Liver (tissue), 9 donors: ENCODE measurements around the gene ATXN1. TPM values are rescaled to one million over a fixed set of nuclear protein-coding genes. Genes with fewer than 3 reads are reported as not detected.
"Not testable (repeated sequence)": the region's sequence is repeated elsewhere in the genome, so short reads cannot be mapped to it uniquely, and the experiment has no call there.

Experiments used
- DNase-seq: peaks from one replicate; pipeline ENCODE4 v3.0.0-alpha.2; 2017; ENCODE audit warnings: low spot score
- H3K27ac ChIP-seq, 2 donors: one replicate each; pipeline ENCODE4 v1.7.0; 2013; ENCODE audit warnings: inconsistent platforms in 2 of 2, low read length in 2 of 2, control low read depth in 1 of 2, low read depth in 1 of 2, mild to moderate bottlenecking in 1 of 2
- H3K27me3 ChIP-seq, 4 donors: one replicate each; pipeline versions ENCODE4 v1.6.1 to v1.7.0; 2013; ENCODE audit warnings: low read length in 3 of 4, inconsistent platforms in 1 of 4, mild to moderate bottlenecking in 1 of 4, moderate library complexity in 1 of 4; ENCODE audit not compliant: control insufficient read depth in 4 of 4, insufficient read depth in 4 of 4
- H3K36me3 ChIP-seq, 4 donors: one replicate each; pipeline versions ENCODE4 v1.6.1 to v1.7.0; 2013; ENCODE audit warnings: low read length in 3 of 4, mild to moderate bottlenecking in 3 of 4, low read depth in 1 of 4, moderate library complexity in 1 of 4; ENCODE audit not compliant: control insufficient read depth in 4 of 4, insufficient read depth in 3 of 4
- H3K4me1 ChIP-seq, 4 donors: one replicate each; pipeline versions ENCODE4 v1.6.1 to v1.7.0; 2013; ENCODE audit warnings: low read length in 3 of 4, mild to moderate bottlenecking in 3 of 4, moderate library complexity in 1 of 4; ENCODE audit not compliant: control insufficient read depth in 4 of 4, insufficient read depth in 4 of 4
- H3K4me3 ChIP-seq, 3 donors: one replicate each; pipeline versions ENCODE4 v1.6.1 to v1.7.0; 2013; ENCODE audit warnings: low read length in 3 of 3, control low read depth in 1 of 3, low read depth in 1 of 3, mild to moderate bottlenecking in 1 of 3
- H3K9ac ChIP-seq, 2 donors: one replicate each; pipeline ENCODE4 v1.7.0; 2013; ENCODE audit warnings: low read length in 2 of 2, mild to moderate bottlenecking in 2 of 2, moderate library complexity in 2 of 2, control low read depth in 1 of 2, low read depth in 1 of 2
- H3K9me3 ChIP-seq, 4 donors: one replicate each; pipeline versions ENCODE4 v1.6.1 to v1.7.0; 2013; ENCODE audit warnings: low read length in 3 of 4; ENCODE audit not compliant: control insufficient read depth in 4 of 4
- ATF3 ChIP-seq: IDR thresholded peaks from 2 replicates; pipeline ENCODE4 v1.6.1; 2016; ENCODE audit warnings: antibody characterized with exemption
- EGR1 ChIP-seq, 2 donors: IDR thresholded peaks; 2 replicates each; pipeline ENCODE4 v1.6.1; 2016 to 2018; ENCODE audit warnings: antibody characterized with exemption in 2 of 2, low read depth in 2 of 2
- FOXA2 ChIP-seq: IDR thresholded peaks from 2 replicates; pipeline ENCODE4 v1.6.1; 2016; ENCODE audit warnings: antibody characterized with exemption
- HNF4A ChIP-seq, 2 donors: conservative IDR thresholded peaks; 2 replicates each; pipeline ENCODE4 v1.6.1; 2016; ENCODE audit warnings: antibody characterized with exemption in 2 of 2, mild to moderate bottlenecking in 2 of 2
- HNF4G ChIP-seq: IDR thresholded peaks from 2 replicates; pipeline ENCODE4 v1.6.1; 2016; ENCODE audit warnings: antibody characterized with exemption
- JUND ChIP-seq, 2 donors: IDR thresholded peaks; 2 replicates each; pipeline ENCODE4 v1.6.1; 2016; ENCODE audit warnings: antibody characterized with exemption in 2 of 2
- NR2F2 ChIP-seq: IDR thresholded peaks from 2 replicates; pipeline ENCODE4 v1.6.1; 2016; ENCODE audit warnings: antibody characterized with exemption
- RAD21 ChIP-seq, 2 donors: IDR thresholded peaks; 2 replicates each; pipeline ENCODE4 v1.6.1; 2016; ENCODE audit warnings: antibody characterized with exemption in 2 of 2, mild to moderate bottlenecking in 2 of 2
- RXRA ChIP-seq, 2 donors: IDR thresholded peaks; 2 replicates each; pipeline ENCODE4 v1.6.1; 2017 to 2018; ENCODE audit warnings: antibody characterized with exemption in 2 of 2, mild to moderate bottlenecking in 1 of 2
- SP1 ChIP-seq: IDR thresholded peaks from 2 replicates; pipeline ENCODE4 v1.6.1; 2018; ENCODE audit warnings: antibody characterized with exemption, mild to moderate bottlenecking
- YY1 ChIP-seq: IDR thresholded peaks from 2 replicates; pipeline ENCODE4 v1.6.1; 2016; ENCODE audit warnings: antibody characterized with exemption, mild to moderate bottlenecking
- WGBS: extraction: QIAGEN DNeasy Blood & Tissue Kit; methylation state at CpG from one replicate; pipeline ENCODE4 v1.1.7; 2013; 5-methylcytosine and 5-hydroxymethylcytosine counted together
- polyA plus RNA-seq, 2 donors: library from polyadenylated mRNA; stranded (reverse) in 1 of 2; unstranded in 1 of 2; fragments of 200-250 nt in 1 of 2; fragments of >200 nt in 1 of 2; fragmentation: Nextera tagmentation in 1 of 2; extraction: Ambion mirVana in 1 of 2; gene quantifications; one replicate each; pipeline versions ENCODE4 v1.2.1 to v1.2.3, GENCODE V29; 2013 to 2015
- total RNA-seq, 2 donors: library from RNA; depleted of rRNA; stranded (reverse); fragments of >200 nt; gene quantifications; one replicate each; pipeline ENCODE4 v1.2.3, GENCODE V29; 2014
- TF ChIP-seq, protein P1 (sequence below): IDR thresholded peaks from 2 replicates; pipeline ENCODE4 v1.6.1; 2016; ENCODE audit warnings: antibody characterized with exemption
- TF ChIP-seq, protein P2 (sequence below): IDR thresholded peaks from 2 replicates; pipeline ENCODE4 v1.6.1; 2016; ENCODE audit warnings: antibody characterized with exemption, mild to moderate bottlenecking
- TF ChIP-seq, protein P3 (sequence below): fragments of 150-350 bp; IDR thresholded peaks from 2 replicates; pipeline ENCODE4 v1.5.1; 2017; ENCODE audit warnings: improper control_type of control experiment, low read depth, low read length; ENCODE audit not compliant: missing input control
- donor health status: healthy.
- donor health status: healthy.
- donor health status: healthy.
- donor health status: healthy.
- donor health status: healthy.

ATXN1 gene
- total and polyA plus RNA-seq, 4 donors = 4.3 to 29.7 (median 8.2) TPM

DNA sequence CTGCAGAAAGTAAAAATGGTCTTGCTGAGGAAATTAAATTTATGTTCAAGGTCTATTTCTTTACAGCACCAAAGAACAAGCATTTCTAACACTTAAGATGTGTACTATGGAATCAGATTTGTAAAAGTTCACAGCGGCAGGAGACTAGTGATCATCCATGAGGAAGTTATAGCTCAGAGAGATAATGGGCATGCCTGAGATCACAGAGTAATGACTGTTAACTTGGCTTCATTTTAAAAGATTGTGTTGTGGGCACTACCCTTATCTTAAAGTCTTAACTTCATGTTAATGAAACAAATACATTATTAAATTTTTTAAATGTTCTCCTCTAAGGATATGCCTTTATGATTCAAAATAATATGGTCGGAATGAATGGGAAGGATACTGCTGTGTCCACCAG, 354.3 kb downstream of the ATXN1 start:
- no peaks in the 10 kb centered on the region for H3K4me1 ChIP-seq
- no peak overlapping the region for H3K9ac ChIP-seq
- no peaks in the 10 kb centered on the region for H3K27me3 ChIP-seq
- no peak overlapping the region for H3K4me3 ChIP-seq
- H3K36me3 ChIP-seq = no peaks in the 10 kb centered on the region
- no peak for DNase-seq
- H3K27ac ChIP-seq = no peak overlapping the region
- WGBS = 89% methylated on average over 2 of the region's 2 CpGs
- TF ChIP-seq ATF3 (no peak), YY1 (no peak), HNF4G (no peak), RXRA (IDR thresholded peaks at IDR 0.05) (no peak), HNF4A (conservative IDR thresholded peaks at IDR 0.05) (no peak), RAD21 (IDR thresholded peaks at IDR 0.05) (no peak), EGR1 (IDR thresholded peaks at IDR 0.05; ENCODE audit: low read depth in 2 of 2) (no peak), SP1 (no peak), JUND (IDR thresholded peaks at IDR 0.05) (no peak), NR2F2 (no peak), FOXA2 (no peak)
- TF ChIP-seq, protein P1, sequence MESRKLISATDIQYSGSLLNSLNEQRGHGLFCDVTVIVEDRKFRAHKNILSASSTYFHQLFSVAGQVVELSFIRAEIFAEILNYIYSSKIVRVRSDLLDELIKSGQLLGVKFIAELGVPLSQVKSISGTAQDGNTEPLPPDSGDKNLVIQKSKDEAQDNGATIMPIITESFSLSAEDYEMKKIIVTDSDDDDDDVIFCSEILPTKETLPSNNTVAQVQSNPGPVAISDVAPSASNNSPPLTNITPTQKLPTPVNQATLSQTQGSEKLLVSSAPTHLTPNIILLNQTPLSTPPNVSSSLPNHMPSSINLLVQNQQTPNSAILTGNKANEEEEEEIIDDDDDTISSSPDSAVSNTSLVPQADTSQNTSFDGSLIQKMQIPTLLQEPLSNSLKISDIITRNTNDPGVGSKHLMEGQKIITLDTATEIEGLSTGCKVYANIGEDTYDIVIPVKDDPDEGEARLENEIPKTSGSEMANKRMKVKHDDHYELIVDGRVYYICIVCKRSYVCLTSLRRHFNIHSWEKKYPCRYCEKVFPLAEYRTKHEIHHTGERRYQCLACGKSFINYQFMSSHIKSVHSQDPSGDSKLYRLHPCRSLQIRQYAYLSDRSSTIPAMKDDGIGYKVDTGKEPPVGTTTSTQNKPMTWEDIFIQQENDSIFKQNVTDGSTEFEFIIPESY = no peak
- TF ChIP-seq, protein P2, sequence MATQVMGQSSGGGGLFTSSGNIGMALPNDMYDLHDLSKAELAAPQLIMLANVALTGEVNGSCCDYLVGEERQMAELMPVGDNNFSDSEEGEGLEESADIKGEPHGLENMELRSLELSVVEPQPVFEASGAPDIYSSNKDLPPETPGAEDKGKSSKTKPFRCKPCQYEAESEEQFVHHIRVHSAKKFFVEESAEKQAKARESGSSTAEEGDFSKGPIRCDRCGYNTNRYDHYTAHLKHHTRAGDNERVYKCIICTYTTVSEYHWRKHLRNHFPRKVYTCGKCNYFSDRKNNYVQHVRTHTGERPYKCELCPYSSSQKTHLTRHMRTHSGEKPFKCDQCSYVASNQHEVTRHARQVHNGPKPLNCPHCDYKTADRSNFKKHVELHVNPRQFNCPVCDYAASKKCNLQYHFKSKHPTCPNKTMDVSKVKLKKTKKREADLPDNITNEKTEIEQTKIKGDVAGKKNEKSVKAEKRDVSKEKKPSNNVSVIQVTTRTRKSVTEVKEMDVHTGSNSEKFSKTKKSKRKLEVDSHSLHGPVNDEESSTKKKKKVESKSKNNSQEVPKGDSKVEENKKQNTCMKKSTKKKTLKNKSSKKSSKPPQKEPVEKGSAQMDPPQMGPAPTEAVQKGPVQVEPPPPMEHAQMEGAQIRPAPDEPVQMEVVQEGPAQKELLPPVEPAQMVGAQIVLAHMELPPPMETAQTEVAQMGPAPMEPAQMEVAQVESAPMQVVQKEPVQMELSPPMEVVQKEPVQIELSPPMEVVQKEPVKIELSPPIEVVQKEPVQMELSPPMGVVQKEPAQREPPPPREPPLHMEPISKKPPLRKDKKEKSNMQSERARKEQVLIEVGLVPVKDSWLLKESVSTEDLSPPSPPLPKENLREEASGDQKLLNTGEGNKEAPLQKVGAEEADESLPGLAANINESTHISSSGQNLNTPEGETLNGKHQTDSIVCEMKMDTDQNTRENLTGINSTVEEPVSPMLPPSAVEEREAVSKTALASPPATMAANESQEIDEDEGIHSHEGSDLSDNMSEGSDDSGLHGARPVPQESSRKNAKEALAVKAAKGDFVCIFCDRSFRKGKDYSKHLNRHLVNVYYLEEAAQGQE = no peak
- TF ChIP-seq, protein P3, sequence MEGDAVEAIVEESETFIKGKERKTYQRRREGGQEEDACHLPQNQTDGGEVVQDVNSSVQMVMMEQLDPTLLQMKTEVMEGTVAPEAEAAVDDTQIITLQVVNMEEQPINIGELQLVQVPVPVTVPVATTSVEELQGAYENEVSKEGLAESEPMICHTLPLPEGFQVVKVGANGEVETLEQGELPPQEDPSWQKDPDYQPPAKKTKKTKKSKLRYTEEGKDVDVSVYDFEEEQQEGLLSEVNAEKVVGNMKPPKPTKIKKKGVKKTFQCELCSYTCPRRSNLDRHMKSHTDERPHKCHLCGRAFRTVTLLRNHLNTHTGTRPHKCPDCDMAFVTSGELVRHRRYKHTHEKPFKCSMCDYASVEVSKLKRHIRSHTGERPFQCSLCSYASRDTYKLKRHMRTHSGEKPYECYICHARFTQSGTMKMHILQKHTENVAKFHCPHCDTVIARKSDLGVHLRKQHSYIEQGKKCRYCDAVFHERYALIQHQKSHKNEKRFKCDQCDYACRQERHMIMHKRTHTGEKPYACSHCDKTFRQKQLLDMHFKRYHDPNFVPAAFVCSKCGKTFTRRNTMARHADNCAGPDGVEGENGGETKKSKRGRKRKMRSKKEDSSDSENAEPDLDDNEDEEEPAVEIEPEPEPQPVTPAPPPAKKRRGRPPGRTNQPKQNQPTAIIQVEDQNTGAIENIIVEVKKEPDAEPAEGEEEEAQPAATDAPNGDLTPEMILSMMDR = no peak
- H3K9me3 ChIP-seq = no peaks in the 10 kb centered on the region

GRCh38 chr6:16406538-16406937, 354.7 kb downstream of the ATXN1 start:
- not testable (repeated sequence) for DNase-seq, H3K9me3 ChIP-seq, H3K4me1 ChIP-seq, H3K9ac ChIP-seq, H3K27me3 ChIP-seq, H3K36me3 ChIP-seq, H3K4me3 ChIP-seq, H3K27ac ChIP-seq
- WGBS = 82% methylated on average over 4 of the region's 4 CpGs
